ENCODE data around the gene CARD9. TPM values are rescaled to one million over a fixed set of nuclear protein-coding genes. Genes with fewer than 3 reads are reported as not detected.

CARD9 gene
- total RNA-seq, 5 donors from 2014 or later (not counting 1 experiment from before 2014, with no cell fraction given): 0.43 to 1.4 (median 0.76) TPM

- ATAC-seq (replicated peaks in 1 of 4) (no peak), DNase-seq (no peak)
- Mint-ChIP-seq H3K4me3 (no peak overlapping the region), H3K36me3 (no peaks in the 10 kb centered on the region), H3K9me3 (no peaks in the 10 kb centered on the region), H3K27me3 (peaks cover 0 to 6% of the 10 kb centered on the region in 2 donors), H3K4me1 (no peaks in the 10 kb centered on the region), H3K27ac (no peak overlapping the region)
- POLR2A ChIA-PET: no interaction called here
- Histone ChIP-seq H3K9me3 (no peaks in the 10 kb centered on the region), H3K36me3 (ENCODE audit: control insufficient read depth in 2 of 2, extremely low read depth in 1 of 2, insufficient read depth in 1 of 2, low read length in 1 of 2) (peaks cover 2 to 8% of the 10 kb centered on the region in 2 donors), H3K4me3 (ENCODE audit: control insufficient read depth in 1 of 2, extremely low read depth in 1 of 2, low read length in 1 of 2) (no peak overlapping the region), H3K27ac (ENCODE audit: low read length) (no peak overlapping the region), H3K4me1 (ENCODE audit: control insufficient read depth in 1 of 2, extremely low read depth in 1 of 2, insufficient read depth in 2 of 2, low read length in 2 of 2) (peaks cover 0 to 4% of the 10 kb centered on the region in 2 experiments), H3K27me3 (replicated peaks in 1 of 2; ENCODE audit: control insufficient read depth in 2 of 2, extremely low read depth in 1 of 2, insufficient read depth in 2 of 2, low read length in 1 of 2) (peaks cover 0 to 18% of the 10 kb centered on the region in 2 experiments)
- CTCF ChIA-PET: no interaction called here
- 87% methylated on average over 11 of the region's 14 CpGs for WGBS (ENCODE audit: insufficient coverage)
Measured at GRCh38 chr9:136374183-136374575, 710 bp upstream of the CARD9 start.

GRCh38 chr9:136372561-136373299, 739 bp downstream of the CARD9 start:
- Histone ChIP-seq H3K4me1 (ENCODE audit: control insufficient read depth in 1 of 2, extremely low read depth in 1 of 2, insufficient read depth in 2 of 2, low read length in 2 of 2) (peaks cover 0 to 4% of the 10 kb centered on the region in 2 experiments), H3K27ac (ENCODE audit: low read length) (no peak overlapping the region), H3K27me3 (replicated peaks in 1 of 2; ENCODE audit: control insufficient read depth in 2 of 2, extremely low read depth in 1 of 2, insufficient read depth in 2 of 2, low read length in 1 of 2) (peaks cover 0 to 18% of the 10 kb centered on the region in 2 experiments), H3K4me3 (ENCODE audit: control insufficient read depth in 1 of 2, extremely low read depth in 1 of 2, low read length in 1 of 2) (no peak overlapping the region), H3K36me3 (ENCODE audit: control insufficient read depth in 2 of 2, extremely low read depth in 1 of 2, insufficient read depth in 1 of 2, low read length in 1 of 2) (peaks cover 0 to 7% of the 10 kb centered on the region in 2 donors), H3K9me3 (no peaks in the 10 kb centered on the region)
- peaks cover 0 to 6% of the 10 kb centered on the region in 2 donors for H3K27me3 Mint-ChIP-seq
- ATAC-seq (replicated peaks in 1 of 4) (no peak), DNase-seq (peak in 1 of 35 experiments; percentile 27)
- H3K4me1 Mint-ChIP-seq: no peaks in the 10 kb centered on the region
- ChIA-PET CTCF (no interaction called here), POLR2A (no interaction called here)
- no peak overlapping the region for H3K27ac Mint-ChIP-seq
- no peaks in the 10 kb centered on the region for H3K36me3 Mint-ChIP-seq
- 21% methylated on average over 20 of the region's 21 CpGs for WGBS (ENCODE audit: insufficient coverage)
- H3K4me3 Mint-ChIP-seq: no peak overlapping the region
- no peaks in the 10 kb centered on the region for H3K9me3 Mint-ChIP-seq

- Histone ChIP-seq H3K27ac (ENCODE audit: low read length) (no peak overlapping the region), H3K4me3 (ENCODE audit: control insufficient read depth in 1 of 2, extremely low read depth in 1 of 2, low read length in 1 of 2) (no peak overlapping the region), H3K4me1 (ENCODE audit: control insufficient read depth in 1 of 2, extremely low read depth in 1 of 2, insufficient read depth in 2 of 2, low read length in 2 of 2) (peaks cover 0 to 4% of the 10 kb centered on the region in 2 experiments), H3K36me3 (ENCODE audit: control insufficient read depth in 2 of 2, extremely low read depth in 1 of 2, insufficient read depth in 1 of 2, low read length in 1 of 2) (peaks cover 0 to 5% of the 10 kb centered on the region in 2 donors), H3K9me3 (no peaks in the 10 kb centered on the region), H3K27me3 (replicated peaks in 1 of 2; ENCODE audit: control insufficient read depth in 2 of 2, extremely low read depth in 1 of 2, insufficient read depth in 2 of 2, low read length in 1 of 2) (peaks cover 0 to 18% of the 10 kb centered on the region in 2 experiments)
- ATAC-seq (replicated peaks in 1 of 4): no peak
- 91% methylated on average over 18 of the region's 21 CpGs for WGBS (ENCODE audit: insufficient coverage)
- H3K36me3 Mint-ChIP-seq: no peaks in the 10 kb centered on the region
- peaks cover 0 to 6% of the 10 kb centered on the region in 2 donors for H3K27me3 Mint-ChIP-seq
- H3K27ac Mint-ChIP-seq: no peak overlapping the region
- POLR2A ChIA-PET: interaction anchor here in 1 of 2 donors (0.6 kb wide), 1 partner anchor 13 kb away, joined by 3 read pairs; no protein-coding TSS in a partner anchor
- no peak for DNase-seq
- CTCF ChIA-PET: no interaction called here
- H3K9me3 Mint-ChIP-seq: no peaks in the 10 kb centered on the region
- H3K4me1 Mint-ChIP-seq: no peaks in the 10 kb centered on the region
- H3K4me3 Mint-ChIP-seq: no peak overlapping the region
Measured at GRCh38 chr9:136372006-136372405, 1.5 kb downstream of the CARD9 start.

- no peak overlapping the region for H3K27ac Mint-ChIP-seq
- no peak overlapping the region for H3K4me3 Mint-ChIP-seq
- peaks cover 0 to 4% of the 10 kb centered on the region in 2 experiments for H3K4me1 ChIP-seq (ENCODE audit: control insufficient read depth in 1 of 2, extremely low read depth in 1 of 2, insufficient read depth in 2 of 2, low read length in 2 of 2)
- no peaks in the 10 kb centered on the region for H3K4me1 Mint-ChIP-seq
- WGBS (ENCODE audit: insufficient coverage): 89% methylated on average over 13 of the region's 13 CpGs
- ATAC-seq (replicated peaks in 1 of 4) (no peak), DNase-seq (no peak)
- H3K27me3 ChIP-seq (replicated peaks in 1 of 2; ENCODE audit: control insufficient read depth in 2 of 2, extremely low read depth in 1 of 2, insufficient read depth in 2 of 2, low read length in 1 of 2): peaks cover 0 to 20% of the 10 kb centered on the region in 2 experiments
- H3K36me3 Mint-ChIP-seq: no peaks in the 10 kb centered on the region
- ChIA-PET CTCF (no interaction called here), POLR2A (interaction anchor here in 1 of 2 donors (0.6 kb wide), 1 partner anchor 13 kb away, joined by 3 read pairs; no protein-coding TSS in a partner anchor)
- no peaks in the 10 kb centered on the region for H3K9me3 Mint-ChIP-seq
- no peaks in the 10 kb centered on the region for H3K9me3 ChIP-seq
- peaks cover 0 to 5% of the 10 kb centered on the region in 2 donors for H3K36me3 ChIP-seq (ENCODE audit: control insufficient read depth in 2 of 2, extremely low read depth in 1 of 2, insufficient read depth in 1 of 2, low read length in 1 of 2)
- peaks cover 0 to 6% of the 10 kb centered on the region in 2 donors for H3K27me3 Mint-ChIP-seq
- H3K4me3 ChIP-seq (ENCODE audit: control insufficient read depth in 1 of 2, extremely low read depth in 1 of 2, low read length in 1 of 2): no peak overlapping the region
- H3K27ac ChIP-seq (ENCODE audit: low read length): no peak overlapping the region
Measured at GRCh38 chr9:136371533-136371880, 2.0 kb downstream of the CARD9 start.

GRCh38 chr9:136370687-136371532, 2.6 kb downstream of the CARD9 start:
- CTCF ChIA-PET: interaction anchor here in 1 of 2 donors (0.6 kb wide), 1 partner anchor 753 kb away, joined by 3 read pairs; no protein-coding TSS in a partner anchor
- DNase-seq: no peak

GRCh38 chr9:136370037-136370436, 3.4 kb downstream of the CARD9 start:
- H3K36me3 ChIP-seq (ENCODE audit: control insufficient read depth in 2 of 2, extremely low read depth in 1 of 2, insufficient read depth in 1 of 2, low read length in 1 of 2): peaks cover 0 to under 1% of the 10 kb centered on the region in 2 donors
- Mint-ChIP-seq H3K27ac (no peak overlapping the region), H3K27me3 (peaks cover 0 to 6% of the 10 kb centered on the region in 2 donors), H3K4me3 (no peak overlapping the region), H3K4me1 (no peaks in the 10 kb centered on the region), H3K36me3 (no peaks in the 10 kb centered on the region), H3K9me3 (no peaks in the 10 kb centered on the region)
- H3K9me3 ChIP-seq: no peaks in the 10 kb centered on the region
- CTCF ChIA-PET: no interaction called here
- no peak overlapping the region for H3K27ac ChIP-seq (ENCODE audit: low read length)
- no peak for ATAC-seq (replicated peaks in 1 of 4)
- DNase-seq: no peak
- WGBS (ENCODE audit: insufficient coverage): 97% methylated on average over 13 of the region's 19 CpGs
- POLR2A ChIA-PET: no interaction called here
- H3K27me3 ChIP-seq (replicated peaks in 1 of 2; ENCODE audit: control insufficient read depth in 2 of 2, extremely low read depth in 1 of 2, insufficient read depth in 2 of 2, low read length in 1 of 2): peaks cover 0 to 25% of the 10 kb centered on the region in 2 experiments
- no peak overlapping the region for H3K4me3 ChIP-seq (ENCODE audit: control insufficient read depth in 1 of 2, extremely low read depth in 1 of 2, low read length in 1 of 2)
- H3K4me1 ChIP-seq (ENCODE audit: control insufficient read depth in 1 of 2, extremely low read depth in 1 of 2, insufficient read depth in 2 of 2, low read length in 2 of 2): peaks cover 0 to 4% of the 10 kb centered on the region in 2 experiments

More at GRCh38 chr9:136370687-136371532, 2.6 kb downstream of the CARD9 start:
- no peak overlapping the region for H3K27ac Mint-ChIP-seq
- Histone ChIP-seq H3K4me1 (ENCODE audit: control insufficient read depth in 1 of 2, extremely low read depth in 1 of 2, insufficient read depth in 2 of 2, low read length in 2 of 2) (peaks cover 0 to 4% of the 10 kb centered on the region in 2 experiments), H3K9me3 (no peaks in the 10 kb centered on the region), H3K27me3 (replicated peaks in 1 of 2; ENCODE audit: control insufficient read depth in 2 of 2, extremely low read depth in 1 of 2, insufficient read depth in 2 of 2, low read length in 1 of 2) (peaks cover 0 to 20% of the 10 kb centered on the region in 2 experiments), H3K36me3 (ENCODE audit: control insufficient read depth in 2 of 2, extremely low read depth in 1 of 2, insufficient read depth in 1 of 2, low read length in 1 of 2) (peaks cover 0 to 5% of the 10 kb centered on the region in 2 donors), H3K4me3 (ENCODE audit: control insufficient read depth in 1 of 2, extremely low read depth in 1 of 2, low read length in 1 of 2) (no peak overlapping the region), H3K27ac (ENCODE audit: low read length) (no peak overlapping the region)
- POLR2A ChIA-PET: no interaction called here
- no peaks in the 10 kb centered on the region for H3K36me3 Mint-ChIP-seq
- no peak for ATAC-seq (replicated peaks in 1 of 4)
- 95% methylated on average over 54 of the region's 54 CpGs for WGBS (ENCODE audit: insufficient coverage)
- H3K4me3 Mint-ChIP-seq: no peak overlapping the region
- no peaks in the 10 kb centered on the region for H3K9me3 Mint-ChIP-seq
- no peaks in the 10 kb centered on the region for H3K4me1 Mint-ChIP-seq
- H3K27me3 Mint-ChIP-seq: peaks cover 0 to 6% of the 10 kb centered on the region in 2 donors
